ENCODE measurements around the gene NWD2. TPM values are rescaled to one million over a fixed set of nuclear protein-coding genes. Genes with fewer than 3 reads are reported as not detected.
A peak's percentile ranks its signal among the peaks of the same experiment; 100 is the strongest.

The NWD2 gene
- total RNA-seq, 2 donors from 2014 or later = 0.22 to 0.42 TPM

GRCh38 chr4:37385424-37385823 lies 140.9 kb downstream of the NWD2 start:
- no peaks in the 10 kb centered on the region for H3K36me3 ChIP-seq
- no peak overlapping the region for H3K4me3 ChIP-seq
- H3K4me1 ChIP-seq = no peaks in the 10 kb centered on the region
- no peaks in the 10 kb centered on the region for H3K27me3 ChIP-seq
- TF ChIP-seq CTCF (IDR thresholded peaks at IDR 0.05) = no peak
- no peak for DNase-seq
- H3K9ac ChIP-seq (ENCODE audit: low read depth in 2 of 2, low read length in 2 of 2) = no peak overlapping the region
- no peaks in the 10 kb centered on the region for H3K9me3 ChIP-seq
- no peak overlapping the region for H3K27ac ChIP-seq
- intact Hi-C loops (cut with DNase I) = loop anchor here (5.0 to 10.0 kb wide), 3 partner anchors 201 to 1033 kb away; no protein-coding TSS in a partner anchor

- H3K9ac ChIP-seq (ENCODE audit: low read depth in 2 of 2, low read length in 2 of 2) = no peak overlapping the region
- intact Hi-C loops (cut with DNase I) = loop anchor here (5.0 to 10.0 kb wide), 3 partner anchors 204 to 1037 kb away; no protein-coding TSS in a partner anchor
- H3K4me1 ChIP-seq = no peaks in the 10 kb centered on the region
These were observed 144.3 kb downstream of the NWD2 start for GRCh38 chr4:37388681-37389365.

GRCh38 chr4:37389366-37389765 lies 144.8 kb downstream of the NWD2 start:
- intact Hi-C loops (cut with DNase I) = loop anchor here (5.0 to 10.0 kb wide), 3 partner anchors 205 to 1037 kb away; no protein-coding TSS in a partner anchor
- Histone ChIP-seq H3K27ac (no peak overlapping the region), H3K9ac (ENCODE audit: low read depth in 2 of 2, low read length in 2 of 2) (no peak overlapping the region), H3K27me3 (no peaks in the 10 kb centered on the region), H3K4me3 (no peak overlapping the region), H3K9me3 (no peaks in the 10 kb centered on the region), H3K36me3 (no peaks in the 10 kb centered on the region), H3K4me1 (no peaks in the 10 kb centered on the region)
- TF ChIP-seq CTCF (IDR thresholded peaks at IDR 0.05) = no peak
- DNase-seq = no peak

More at GRCh38 chr4:37388681-37389365, 144.3 kb downstream of the NWD2 start:
- no peak for TF ChIP-seq CTCF (IDR thresholded peaks at IDR 0.05)
- Histone ChIP-seq H3K4me3 (no peak overlapping the region), H3K27me3 (no peaks in the 10 kb centered on the region), H3K36me3 (no peaks in the 10 kb centered on the region), H3K27ac (no peak overlapping the region), H3K9me3 (no peaks in the 10 kb centered on the region)
- DNase-seq = no peak

- Histone ChIP-seq H3K27ac (no peak overlapping the region), H3K27me3 (no peaks in the 10 kb centered on the region), H3K4me3 (no peak overlapping the region), H3K9me3 (no peaks in the 10 kb centered on the region), H3K36me3 (no peaks in the 10 kb centered on the region), H3K9ac (ENCODE audit: low read depth in 2 of 2, low read length in 2 of 2) (no peak overlapping the region), H3K4me1 (no peaks in the 10 kb centered on the region)
- DNase-seq = peak; percentile 65
- peak; percentile 63 for TF ChIP-seq CTCF (IDR thresholded peaks at IDR 0.05)
- intact Hi-C loops (cut with DNase I) = loop anchor here (5.0 to 10.0 kb wide), 3 partner anchors 205 to 1038 kb away; no protein-coding TSS in a partner anchor
These were observed 145.5 kb downstream of the NWD2 start for GRCh38 chr4:37389967-37390580.

- no peaks in the 10 kb centered on the region for H3K36me3 ChIP-seq
- peak; percentile 26 for DNase-seq
- intact Hi-C loops (cut with DNase I) = no loop called here
- no peaks in the 10 kb centered on the region for H3K9me3 ChIP-seq
- no peaks in the 10 kb centered on the region for H3K27me3 ChIP-seq
- no peaks in the 10 kb centered on the region for H3K4me1 ChIP-seq
- no peak for TF ChIP-seq CTCF (IDR thresholded peaks at IDR 0.05)
- no peak overlapping the region for H3K9ac ChIP-seq (ENCODE audit: low read depth in 2 of 2, low read length in 2 of 2)
- no peak overlapping the region for H3K4me3 ChIP-seq
- H3K27ac ChIP-seq = no peak overlapping the region
These were observed 148.1 kb downstream of the NWD2 start for GRCh38 chr4:37392521-37393255.
